Measurements from ENCODE around the gene ACSM4. TPM values are rescaled to one million over a fixed set of nuclear protein-coding genes. Genes with fewer than 3 reads are reported as not detected.

ACSM4 gene
- total and polyA plus RNA-seq, 2 of the 8 experiments (the other 6 are each of a cell fraction or from before 2014, with no cell fraction given) = not detected

DNA sequence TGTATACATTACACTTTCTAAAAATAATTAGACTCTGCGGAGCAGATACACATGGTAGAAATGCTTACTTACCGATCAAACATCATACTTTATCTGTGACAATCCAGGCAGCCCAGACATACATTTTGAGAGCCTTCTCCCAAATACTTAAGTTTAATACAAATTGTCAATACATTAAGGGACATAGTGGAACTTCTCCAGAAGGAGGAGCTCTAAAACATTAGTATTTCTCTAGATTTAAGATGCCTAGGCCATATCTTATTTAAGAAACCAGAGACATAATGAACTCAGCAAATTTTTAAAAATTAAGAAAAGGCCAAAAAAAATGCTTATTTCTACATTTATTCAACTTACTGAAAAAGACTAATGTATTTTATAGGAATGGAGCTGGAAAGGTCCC, 16.1 kb downstream of the ACSM4 start:
- no peaks in the 10 kb centered on the region for H3K27me3 ChIP-seq (replicated peaks in 1 of 4; ENCODE audit: control insufficient read depth in 3 of 4, extremely low read depth in 1 of 4, insufficient read depth in 3 of 4, low read length in 3 of 4)
- H3K14ac ChIP-seq (ENCODE audit: insufficient read length) = no peak overlapping the region
- no peaks in the 10 kb centered on the region for H3K79me1 ChIP-seq (ENCODE audit: low read depth, low read length)
- H3K9me3 ChIP-seq (ENCODE audit: insufficient read depth in 2 of 2, low read depth in 1 of 2, low read length in 1 of 2) = no peaks in the 10 kb centered on the region
- no peaks in the 10 kb centered on the region for H3K36me3 ChIP-seq (ENCODE audit: control insufficient read depth in 2 of 4, insufficient read depth in 4 of 4, low read length in 3 of 4)
- no peak overlapping the region for H2AK5ac ChIP-seq (ENCODE audit: low read depth, low read length)
- no peak overlapping the region for H3K9ac ChIP-seq (replicated peaks in 1 of 4; ENCODE audit: extremely low read depth in 1 of 4, low read depth in 3 of 4, low read length in 3 of 4)
- H4K91ac ChIP-seq (replicated peaks; ENCODE audit: insufficient read length, low read length) = no peak overlapping the region
- H2BK12ac ChIP-seq (ENCODE audit: low read depth, low read length) = no peak overlapping the region
- no peak overlapping the region for H2BK15ac ChIP-seq (ENCODE audit: low read length)
- ChIA-PET CTCF (ENCODE audit: partially characterized antibody) (interaction anchor here (0.6 to 2.3 kb wide), 8 partner anchors 8 to 133 kb away, joined by 3 to 8 read pairs (median 5); partner anchors contain the start of gene ACSM4), POLR2A (ENCODE audit: partially characterized antibody) (no interaction called here)
- H3K23me2 ChIP-seq (ENCODE audit: low read depth, low read length) = no peaks in the 10 kb centered on the region
- H2BK5ac ChIP-seq (ENCODE audit: low read depth, low read length) = no peak overlapping the region
- H4K5ac ChIP-seq (ENCODE audit: insufficient read length, low read depth, low read length) = no peak overlapping the region
- H3K18ac ChIP-seq (ENCODE audit: extremely low read depth, low read length) = no peak overlapping the region
- no peaks in the 10 kb centered on the region for H4K20me1 ChIP-seq (replicated peaks in 1 of 2; ENCODE audit: control insufficient read depth in 1 of 2, insufficient read depth in 2 of 2, low read length in 2 of 2)
- no peak overlapping the region for H2BK120ac ChIP-seq (replicated peaks; ENCODE audit: low read depth, low read length)
- H3K4me1 ChIP-seq (replicated peaks in 1 of 4; ENCODE audit: control insufficient read depth in 3 of 4, insufficient read depth in 4 of 4, low read length in 3 of 4) = no peaks in the 10 kb centered on the region
- H3K4me3 ChIP-seq (ENCODE audit: extremely low read depth in 1 of 4, insufficient read depth in 2 of 4, low read depth in 3 of 4, low read length in 4 of 4) = no peak overlapping the region
- no peak overlapping the region for H3K27ac ChIP-seq (ENCODE audit: low read depth, low read length)
- no peak overlapping the region for H3K4me2 ChIP-seq (ENCODE audit: insufficient read depth in 1 of 2, low read depth in 2 of 2, low read length in 2 of 2)
- H3K23ac ChIP-seq (ENCODE audit: insufficient read length) = no peak overlapping the region
- no peak overlapping the region for H3K4ac ChIP-seq (replicated peaks; ENCODE audit: insufficient read length, low read depth, low read length)
- no peaks in the 10 kb centered on the region for H3K79me2 ChIP-seq (ENCODE audit: control insufficient read depth in 1 of 2, insufficient read depth in 2 of 2, low read length in 2 of 2)
- no peak overlapping the region for H2AFZ ChIP-seq (ENCODE audit: low read length)
- WGBS, 2 experiments (ENCODE audit: extremely low coverage in 1 of 2, insufficient coverage in 1 of 2, insufficient read length in 1 of 2, insufficient replicate concordance in 2 of 2, low coverage in 1 of 2, low lambda C conversion rate in 2 of 2, missing lambda C conversion rate in 1 of 2) = 95% methylated on average over 2 of the region's 2 CpGs; no CpG with 5 or more reads in 1 of the 2 experiments
- H4K8ac ChIP-seq (ENCODE audit: extremely low read depth, insufficient read depth, low read length) = no peak overlapping the region
- no peak for FAIRE-seq
- H2BK20ac ChIP-seq (ENCODE audit: low read length) = no peak overlapping the region
- no peak overlapping the region for H3K56ac ChIP-seq (replicated peaks; ENCODE audit: insufficient read length, low read depth, low read length)
- no peak for DNase-seq (ENCODE audit: low read depth in 1 of 2, low spot score in 2 of 2)

Measured in H1 (cell line).